Panc1 (cell line): Measurements from ENCODE around the gene ZP4. TPM values are rescaled to one million over a fixed set of nuclear protein-coding genes. Genes with fewer than 3 reads are reported as not detected.

Source experiments
- ATAC-seq: fragments of 200-7000 bp; cut with Tn5 transposase; 2 replicates; pipeline ENCODE4 v1.9.1; 2020; ENCODE audit warnings: mild to moderate bottlenecking, moderate library complexity
- BruUV-seq: library from RNA; stranded (reverse); fragments of 400-500 nt; replicated peaks from 2 replicates; lab custom pipeline; 2021; lab: Mats Ljungman, UMichigan
- CTCF ChIA-PET: fragments of 300-600 bp; sonication (Branson Sonifier 250); formaldehyde crosslinking; loops from one replicate; lab custom pipeline; 2022; ENCODE audit warnings: antibody characterized with exemption; lab: Charles Lee
- POLR2A ChIA-PET: fragments of 300-600 bp; sonication (Branson Sonifier 250); formaldehyde crosslinking; loops from one replicate; lab custom pipeline; 2022; ENCODE audit warnings: antibody characterized with exemption; lab: Charles Lee
- DNase-seq: peaks from one replicate; pipeline ENCODE4 v3.0.0-alpha.2; 2010; ENCODE audit warnings: low read depth, low spot score
- H3K27ac ChIP-seq: 2 replicates; pipeline ENCODE4 v1.5.1; 2011; ENCODE audit warnings: mild to moderate bottlenecking, low read length, inconsistent platforms
- H3K27me3 ChIP-seq: fragments of 200-500 bp; sonication (Bioruptor generic); 2 replicates; pipeline ENCODE4 v1.6.0; 2014; ENCODE audit warnings: low read length, inconsistent platforms; ENCODE audit not compliant: control insufficient read depth, insufficient read depth
- H3K36me3 ChIP-seq: fragments of 200-500 bp; sonication (Bioruptor generic); 2 replicates; pipeline ENCODE4 v1.5.1; 2014; ENCODE audit warnings: inconsistent platforms, mild to moderate bottlenecking, low read length, moderate library complexity; ENCODE audit not compliant: control insufficient read depth, insufficient read depth
- H3K4me1 ChIP-seq: 2 replicates; pipeline ENCODE4 v1.5.1; 2011; ENCODE audit warnings: inconsistent platforms, mild to moderate bottlenecking, low read length, moderate library complexity; ENCODE audit not compliant: control insufficient read depth, insufficient read depth
- H3K4me3 ChIP-seq, 2 experiments: 2 replicates each; pipeline ENCODE4 v1.5.1; 2011 to 2012; ENCODE audit warnings: low read depth in 2 of 2, low read length in 2 of 2, mild to moderate bottlenecking in 2 of 2, inconsistent platforms in 1 of 2, moderate library complexity in 1 of 2
- H3K9me3 ChIP-seq: fragments of 200-500 bp; sonication (Bioruptor generic); 2 replicates; pipeline ENCODE4 v1.5.1; 2014; ENCODE audit warnings: low read depth, mild to moderate bottlenecking, inconsistent platforms, low read length, moderate library complexity; ENCODE audit not compliant: control insufficient read depth, insufficient read depth
- CTCF ChIP-seq: fragments of 450-650 bp; IDR thresholded peaks from 2 replicates; pipeline ENCODE4 v1.5.1; 2017; ENCODE audit warnings: mild to moderate bottlenecking
- SIN3A ChIP-seq: IDR thresholded peaks from 2 replicates; pipeline ENCODE4 v1.6.1; 2012; ENCODE audit warnings: low read depth, mild to moderate bottlenecking, low read length, moderate library complexity, borderline replicate concordance; ENCODE audit not compliant: insufficient read depth
- in situ Hi-C: cut with HindIII; loops from 2 replicates; pipeline ENCODE4 v1.10.0; 2016; ENCODE audit warnings: low sequenced_read_pairs, low pct_unique_long_range_greater_than_20kb
- intact Hi-C: fragments of 100-400 bp; cut with micrococcal nuclease; formaldehyde crosslinking; loops from one replicate; pipeline ENCODE4 v1.10.0; 2022; ENCODE audit not compliant: unreplicated experiment
- total RNA-seq: library from RNA; stranded (reverse); gene quantifications from one replicate; pipeline ENCODE4 v1.2.1, GENCODE V29; 2021; ENCODE audit not compliant: unreplicated experiment

Gene ZP4
- total RNA-seq, 1 experiment from 2014 or later = not detected

GRCh38 chr1:237832858-237833257 is 57.9 kb downstream of the ZP4 start:
- no TSS peak for BruUV-seq
- Histone ChIP-seq H3K4me3 (no peak overlapping the region), H3K9me3 (no peaks in the 10 kb centered on the region), H3K36me3 (no peaks in the 10 kb centered on the region), H3K4me1 (no peaks in the 10 kb centered on the region), H3K27ac (no peak overlapping the region), H3K27me3 (no peaks in the 10 kb centered on the region)
- CTCF ChIA-PET = no interaction called here
- DNase-seq (no peak), ATAC-seq (no peak)
- intact Hi-C loops (no loop called here), in situ Hi-C loops (no loop called here)
- TF ChIP-seq SIN3A (no peak), CTCF (no peak)
- POLR2A ChIA-PET = no interaction called here
